LoVo (cell line): ENCODE results near the gene RNF220.

Experiments
- DNase-seq: peaks from one replicate; pipeline ENCODE4 v3.0.0-alpha.2; 2016; ENCODE audit warnings: low spot score

RNF220 gene

GRCh38 chr1:44523593-44524591, 118.8 kb downstream of the RNF220 start:
- no peak for DNase-seq

- no peak for DNase-seq
These were observed 119.8 kb downstream of the RNF220 start for GRCh38 chr1:44524655-44525500.

GRCh38 chr1:44526295-44527073, 121.4 kb downstream of the RNF220 start:
- no peak for DNase-seq

GRCh38 chr1:44531785-44532566, 126.9 kb downstream of the RNF220 start:
- peak; percentile 80 for DNase-seq

GRCh38 chr1:44532567-44532944, 127.5 kb downstream of the RNF220 start:
- no peak for DNase-seq

- DNase-seq, result no peak
These were observed 129.7 kb downstream of the RNF220 start for GRCh38 chr1:44534771-44535170.

GRCh38 chr1:44536357-44537209, 131.5 kb downstream of the RNF220 start:
- DNase-seq, result no peak

- DNase-seq, result no peak
These were observed 132.5 kb downstream of the RNF220 start for GRCh38 chr1:44537538-44537937.

GRCh38 chr1:44537956-44538355, 132.9 kb downstream of the RNF220 start:
- no peak for DNase-seq

- no peak for DNase-seq
These were observed 135.1 kb downstream of the RNF220 start for GRCh38 chr1:44539991-44540730.

- no peak for DNase-seq
These were observed 137.5 kb downstream of the RNF220 start for GRCh38 chr1:44542420-44543063.

- DNase-seq, result no peak
These were observed 138.1 kb downstream of the RNF220 start for GRCh38 chr1:44543064-44543744.

GRCh38 chr1:44543786-44544185, 138.7 kb downstream of the RNF220 start:
- no peak for DNase-seq

GRCh38 chr1:44544960-44545359, 139.9 kb downstream of the RNF220 start:
- DNase-seq, result no peak

- peak; percentile 56 for DNase-seq
These were observed 140.9 kb downstream of the RNF220 start for GRCh38 chr1:44545961-44546360.

GRCh38 chr1:44546403-44547053, 141.5 kb downstream of the RNF220 start:
- DNase-seq, result no peak

GRCh38 chr1:44547361-44547760, 142.3 kb downstream of the RNF220 start:
- no peak for DNase-seq

GRCh38 chr1:44547837-44548236, 142.8 kb downstream of the RNF220 start:
- no peak for DNase-seq
